ENCODE data around the gene RBM28. TPM values are rescaled to one million over a fixed set of nuclear protein-coding genes. Genes with fewer than 3 reads are reported as not detected.
"Not testable (repeated sequence)": the region's sequence is repeated elsewhere in the genome, so short reads cannot be mapped to it uniquely, and the experiment has no call there.

RBM28 gene
- total RNA-seq, 1 donor from 2014 or later = 56.7 TPM

DNA sequence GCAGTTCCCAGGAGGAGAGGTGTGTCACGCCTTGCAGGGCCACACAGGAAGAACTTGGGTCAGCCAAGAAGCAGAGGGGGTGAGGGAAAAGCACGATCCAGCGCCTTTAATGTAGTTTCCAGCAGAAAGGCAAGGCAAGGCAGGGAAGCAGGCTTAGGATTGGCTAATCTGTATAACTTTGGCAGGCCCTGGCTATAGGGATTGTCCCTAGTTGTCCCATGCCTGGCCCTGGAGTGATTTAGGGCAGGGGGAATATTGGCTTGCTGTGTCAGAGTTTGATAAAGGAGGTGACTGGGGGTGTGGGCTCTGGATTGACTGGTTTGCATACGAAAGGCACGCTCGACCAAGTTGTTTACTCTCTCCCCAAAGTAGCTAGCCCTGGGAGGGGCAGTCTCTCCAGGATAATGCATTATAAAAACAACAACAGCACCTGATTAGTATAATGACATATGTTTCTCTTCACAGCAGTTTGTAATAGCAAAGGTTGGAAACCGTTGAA is 44.5 kb downstream of the RBM28 start:
- TF ChIP-seq, protein P1, sequence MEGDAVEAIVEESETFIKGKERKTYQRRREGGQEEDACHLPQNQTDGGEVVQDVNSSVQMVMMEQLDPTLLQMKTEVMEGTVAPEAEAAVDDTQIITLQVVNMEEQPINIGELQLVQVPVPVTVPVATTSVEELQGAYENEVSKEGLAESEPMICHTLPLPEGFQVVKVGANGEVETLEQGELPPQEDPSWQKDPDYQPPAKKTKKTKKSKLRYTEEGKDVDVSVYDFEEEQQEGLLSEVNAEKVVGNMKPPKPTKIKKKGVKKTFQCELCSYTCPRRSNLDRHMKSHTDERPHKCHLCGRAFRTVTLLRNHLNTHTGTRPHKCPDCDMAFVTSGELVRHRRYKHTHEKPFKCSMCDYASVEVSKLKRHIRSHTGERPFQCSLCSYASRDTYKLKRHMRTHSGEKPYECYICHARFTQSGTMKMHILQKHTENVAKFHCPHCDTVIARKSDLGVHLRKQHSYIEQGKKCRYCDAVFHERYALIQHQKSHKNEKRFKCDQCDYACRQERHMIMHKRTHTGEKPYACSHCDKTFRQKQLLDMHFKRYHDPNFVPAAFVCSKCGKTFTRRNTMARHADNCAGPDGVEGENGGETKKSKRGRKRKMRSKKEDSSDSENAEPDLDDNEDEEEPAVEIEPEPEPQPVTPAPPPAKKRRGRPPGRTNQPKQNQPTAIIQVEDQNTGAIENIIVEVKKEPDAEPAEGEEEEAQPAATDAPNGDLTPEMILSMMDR (IDR thresholded peaks at IDR 0.05; ENCODE audit: unreplicated experiment) = no peak
- no peaks in the 10 kb centered on the region for H3K9me3 Mint-ChIP-seq (ENCODE audit: low read depth)
- peaks cover 1% of the 10 kb centered on the region for H3K36me3 Mint-ChIP-seq (ENCODE audit: insufficient read depth)
- no peak overlapping the region for H3K27ac Mint-ChIP-seq
- H3K27me3 Mint-ChIP-seq = no peaks in the 10 kb centered on the region
- peaks cover 12% of the 10 kb centered on the region for H3K4me1 Mint-ChIP-seq (ENCODE audit: low read depth)
- no peak for DNase-seq (ENCODE audit: low spot score, unreplicated experiment)
- no peak overlapping the region for H3K4me3 Mint-ChIP-seq (ENCODE audit: low read depth)

DNA sequence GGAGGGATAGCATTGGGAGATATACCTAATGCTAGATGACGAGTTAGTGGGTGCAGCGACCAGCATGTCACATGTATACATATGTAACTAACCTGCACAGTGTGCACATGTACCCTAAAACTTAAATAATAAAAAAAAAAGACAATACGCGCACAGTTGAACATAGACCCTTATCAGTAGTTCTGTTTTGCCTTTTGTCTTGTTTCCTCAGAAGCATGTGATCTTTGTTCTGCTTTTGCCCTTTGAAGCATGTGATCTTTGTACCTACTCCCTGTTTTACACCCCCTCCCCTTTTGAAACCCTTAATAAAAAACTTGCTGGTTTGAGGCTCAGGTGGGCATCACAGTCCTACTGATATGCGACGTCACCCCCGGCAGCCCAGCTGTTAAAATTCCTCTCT is 45.7 kb downstream of the RBM28 start:
- H3K36me3 Mint-ChIP-seq (ENCODE audit: insufficient read depth); H3K27ac Mint-ChIP-seq; H3K27me3 Mint-ChIP-seq; H3K4me3 Mint-ChIP-seq (ENCODE audit: low read depth); DNase-seq (ENCODE audit: low spot score, unreplicated experiment); H3K9me3 Mint-ChIP-seq (ENCODE audit: low read depth): not testable (repeated sequence)
- peaks cover 12% of the 10 kb centered on the region for H3K4me1 Mint-ChIP-seq (ENCODE audit: low read depth)

GRCh38 chr7:128287556-128287955 is 56.2 kb downstream of the RBM28 start:
- no peak for DNase-seq (ENCODE audit: low spot score, unreplicated experiment)
- Mint-ChIP-seq H3K4me3 (ENCODE audit: low read depth) (no peak overlapping the region), H3K4me1 (ENCODE audit: low read depth) (no peaks in the 10 kb centered on the region), H3K36me3 (ENCODE audit: insufficient read depth) (peaks cover 19% of the 10 kb centered on the region), H3K27me3 (no peaks in the 10 kb centered on the region), H3K9me3 (ENCODE audit: low read depth) (peaks cover 7% of the 10 kb centered on the region), H3K27ac (no peak overlapping the region)
- TF ChIP-seq, protein P1 (IDR thresholded peaks at IDR 0.05; ENCODE audit: unreplicated experiment) = no peak

DNA sequence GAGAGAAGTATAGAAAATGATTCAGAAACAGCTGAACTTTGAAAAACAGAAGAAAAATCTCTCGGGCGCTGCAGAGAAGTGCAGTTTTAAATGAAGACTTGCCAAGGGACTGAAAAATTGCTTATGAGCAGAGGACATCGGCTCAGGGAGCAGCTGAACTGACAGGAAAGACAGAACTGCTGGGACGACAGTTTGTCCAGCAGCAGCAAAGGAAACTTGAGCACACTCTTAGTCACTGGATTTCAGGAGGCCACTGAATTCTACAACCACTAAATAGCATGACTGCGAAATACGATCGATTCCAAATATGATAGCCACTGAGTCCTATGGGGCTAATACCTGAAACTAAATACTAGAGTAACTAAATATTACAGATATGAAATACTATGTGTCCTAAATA is 59.6 kb downstream of the RBM28 start:
- no peak overlapping the region for H3K4me3 Mint-ChIP-seq (ENCODE audit: low read depth)
- TF ChIP-seq, protein P1 (IDR thresholded peaks at IDR 0.05; ENCODE audit: unreplicated experiment) = no peak
- H3K4me1 Mint-ChIP-seq (ENCODE audit: low read depth) = no peaks in the 10 kb centered on the region
- peaks cover 11% of the 10 kb centered on the region for H3K36me3 Mint-ChIP-seq (ENCODE audit: insufficient read depth)
- H3K27ac Mint-ChIP-seq = no peak overlapping the region
- no peaks in the 10 kb centered on the region for H3K27me3 Mint-ChIP-seq
- no peak for DNase-seq (ENCODE audit: low spot score, unreplicated experiment)
- peaks cover 8% of the 10 kb centered on the region for H3K9me3 Mint-ChIP-seq (ENCODE audit: low read depth)

GRCh38 chr7:128281605-128282380 is 61.9 kb downstream of the RBM28 start:
- Mint-ChIP-seq H3K27me3 (no peaks in the 10 kb centered on the region), H3K36me3 (ENCODE audit: insufficient read depth) (peaks cover 13% of the 10 kb centered on the region), H3K9me3 (ENCODE audit: low read depth) (peaks cover 16% of the 10 kb centered on the region), H3K27ac (no peak overlapping the region), H3K4me3 (ENCODE audit: low read depth) (no peak overlapping the region), H3K4me1 (ENCODE audit: low read depth) (no peaks in the 10 kb centered on the region)
- TF ChIP-seq, protein P1 (IDR thresholded peaks at IDR 0.05; ENCODE audit: unreplicated experiment) = no peak
- no peak for DNase-seq (ENCODE audit: low spot score, unreplicated experiment)

GRCh38 chr7:128280451-128280850 is 63.3 kb downstream of the RBM28 start:
- peaks cover 13% of the 10 kb centered on the region for H3K36me3 Mint-ChIP-seq (ENCODE audit: insufficient read depth)
- peaks cover 16% of the 10 kb centered on the region for H3K9me3 Mint-ChIP-seq (ENCODE audit: low read depth)
- DNase-seq (ENCODE audit: low spot score, unreplicated experiment); H3K27ac Mint-ChIP-seq; H3K4me3 Mint-ChIP-seq (ENCODE audit: low read depth); H3K4me1 Mint-ChIP-seq (ENCODE audit: low read depth); H3K27me3 Mint-ChIP-seq: not testable (repeated sequence)
